HG02623 (cell line): Measurements from ENCODE around the gene SAFB2.

Experiments
- ATAC-seq: cut with Tn5 transposase; IDR thresholded peaks from one replicate; pipeline ENCODE4 v1.9.1; 2021; ENCODE audit warnings: moderate library complexity; ENCODE audit not compliant: unreplicated experiment

SAFB2 gene

GRCh38 chr19:5553892-5554291 lies 68.7 kb downstream of the SAFB2 start:
- ATAC-seq, result no peak

- no peak for ATAC-seq
Measured at GRCh38 chr19:5547881-5548280, 74.7 kb downstream of the SAFB2 start.

- ATAC-seq, result no peak
Measured at GRCh38 chr19:5545984-5546383, 76.6 kb downstream of the SAFB2 start.

- ATAC-seq, result no peak
Measured at GRCh38 chr19:5545051-5545450, 77.5 kb downstream of the SAFB2 start.

GRCh38 chr19:5542665-5543064 lies 79.9 kb downstream of the SAFB2 start:
- ATAC-seq, result no peak

GRCh38 chr19:5541456-5541855 lies 81.1 kb downstream of the SAFB2 start:
- ATAC-seq, result no peak

GRCh38 chr19:5540208-5540607 lies 82.4 kb downstream of the SAFB2 start:
- ATAC-seq, result no peak

- ATAC-seq, result no peak
Measured at GRCh38 chr19:5537870-5538269, 84.7 kb downstream of the SAFB2 start.
